ENCODE results near the gene IQSEC1.

IQSEC1 gene

GRCh38 chr3:13009132-13009945, 63.9 kb downstream of the IQSEC1 start:
- DNase-seq (ENCODE audit: low read depth): no peak
- H3K4me3 ChIP-seq (ENCODE audit: low read length): no peak overlapping the region
- TF ChIP-seq, protein P1, sequence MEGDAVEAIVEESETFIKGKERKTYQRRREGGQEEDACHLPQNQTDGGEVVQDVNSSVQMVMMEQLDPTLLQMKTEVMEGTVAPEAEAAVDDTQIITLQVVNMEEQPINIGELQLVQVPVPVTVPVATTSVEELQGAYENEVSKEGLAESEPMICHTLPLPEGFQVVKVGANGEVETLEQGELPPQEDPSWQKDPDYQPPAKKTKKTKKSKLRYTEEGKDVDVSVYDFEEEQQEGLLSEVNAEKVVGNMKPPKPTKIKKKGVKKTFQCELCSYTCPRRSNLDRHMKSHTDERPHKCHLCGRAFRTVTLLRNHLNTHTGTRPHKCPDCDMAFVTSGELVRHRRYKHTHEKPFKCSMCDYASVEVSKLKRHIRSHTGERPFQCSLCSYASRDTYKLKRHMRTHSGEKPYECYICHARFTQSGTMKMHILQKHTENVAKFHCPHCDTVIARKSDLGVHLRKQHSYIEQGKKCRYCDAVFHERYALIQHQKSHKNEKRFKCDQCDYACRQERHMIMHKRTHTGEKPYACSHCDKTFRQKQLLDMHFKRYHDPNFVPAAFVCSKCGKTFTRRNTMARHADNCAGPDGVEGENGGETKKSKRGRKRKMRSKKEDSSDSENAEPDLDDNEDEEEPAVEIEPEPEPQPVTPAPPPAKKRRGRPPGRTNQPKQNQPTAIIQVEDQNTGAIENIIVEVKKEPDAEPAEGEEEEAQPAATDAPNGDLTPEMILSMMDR (conservative IDR thresholded peaks at IDR 0.05; ENCODE audit: low read depth, low read length): no peak

DNA sequence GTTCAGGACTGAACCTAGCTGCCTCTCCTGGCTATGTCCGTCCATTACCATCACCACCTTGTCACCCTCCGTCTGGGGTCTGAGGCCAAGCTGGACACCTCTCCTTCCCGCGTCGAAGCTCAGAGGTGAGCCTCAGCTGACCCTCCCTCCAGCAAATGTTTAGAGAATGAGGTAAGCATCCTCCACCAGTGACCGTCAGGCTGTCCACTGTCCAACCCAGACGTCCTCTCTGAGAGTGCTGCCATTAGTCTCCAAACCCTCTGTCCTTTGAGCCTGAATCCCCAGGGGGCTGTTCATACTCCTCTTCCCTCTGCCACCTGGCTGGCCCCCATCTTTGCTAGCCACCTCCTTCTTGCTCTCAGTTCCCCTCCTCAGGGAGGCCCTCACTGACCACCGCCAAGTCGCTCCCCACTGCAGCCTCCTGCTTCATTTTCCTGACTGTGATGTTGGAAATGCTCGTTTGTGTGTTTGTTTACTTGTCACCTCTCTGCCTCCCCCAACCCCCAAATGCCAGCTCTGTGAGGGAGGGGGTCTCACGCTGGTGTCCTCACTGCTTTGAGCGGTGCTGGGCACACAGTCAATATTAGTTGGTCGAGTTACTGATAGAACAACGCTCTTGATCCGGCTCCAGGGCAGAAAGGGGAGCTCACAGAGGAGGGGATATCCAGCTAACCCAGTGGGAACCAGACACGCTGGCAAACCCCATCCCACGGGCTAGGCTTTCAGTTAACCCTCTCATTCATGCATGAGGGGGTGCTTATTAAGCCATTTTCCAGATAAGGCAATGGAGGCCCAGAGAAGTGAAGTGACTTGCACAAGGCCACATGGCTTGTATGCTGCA, 64.9 kb downstream of the IQSEC1 start:
- H3K4me3 ChIP-seq (ENCODE audit: low read length): no peak overlapping the region
- DNase-seq (ENCODE audit: low read depth): no peak
- TF ChIP-seq, protein P1 (conservative IDR thresholded peaks at IDR 0.05; ENCODE audit: low read depth, low read length): no peak

DNA sequence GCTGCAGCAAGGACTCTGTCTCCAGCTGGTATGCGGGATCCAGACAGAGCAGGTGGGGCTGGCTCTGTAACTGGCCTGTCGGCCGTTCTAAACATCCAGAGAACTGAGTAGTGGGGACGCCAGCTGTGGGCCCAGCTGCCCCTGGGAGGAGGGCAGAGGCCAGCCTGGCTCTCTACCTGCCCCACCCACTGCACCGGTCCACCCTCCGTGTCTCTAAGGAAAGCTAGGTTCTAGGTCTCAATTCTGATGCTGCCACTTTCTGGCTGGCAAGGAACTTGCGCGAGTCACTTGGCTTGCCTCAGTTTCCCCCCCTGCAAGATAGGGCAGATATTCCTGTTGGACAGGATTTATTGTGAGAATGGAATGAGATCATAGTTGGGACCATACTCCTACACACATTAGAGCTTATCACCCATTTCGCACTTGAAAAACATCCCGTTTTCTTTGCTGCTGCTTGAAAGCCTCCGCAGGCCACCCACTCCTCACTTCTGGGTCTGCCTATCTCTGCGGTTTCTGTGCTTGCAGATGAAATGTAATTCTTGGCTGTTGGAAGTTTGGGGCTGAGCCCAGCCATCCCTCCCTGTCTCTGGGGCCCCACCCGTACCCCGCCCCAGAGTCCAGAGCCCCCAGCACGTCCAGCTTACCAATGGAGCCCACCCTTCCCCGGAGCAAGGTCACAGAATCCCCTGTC, 65.8 kb downstream of the IQSEC1 start:
- TF ChIP-seq, protein P1 (conservative IDR thresholded peaks at IDR 0.05; ENCODE audit: low read depth, low read length): no peak
- H3K4me3 ChIP-seq (ENCODE audit: low read length): no peak overlapping the region
- no peak for DNase-seq (ENCODE audit: low read depth)

GRCh38 chr3:13006216-13006990, 66.8 kb downstream of the IQSEC1 start:
- no peak overlapping the region for H3K4me3 ChIP-seq (ENCODE audit: low read length)
- TF ChIP-seq, protein P1 (conservative IDR thresholded peaks at IDR 0.05; ENCODE audit: low read depth, low read length): no peak
- DNase-seq (ENCODE audit: low read depth): no peak

DNA sequence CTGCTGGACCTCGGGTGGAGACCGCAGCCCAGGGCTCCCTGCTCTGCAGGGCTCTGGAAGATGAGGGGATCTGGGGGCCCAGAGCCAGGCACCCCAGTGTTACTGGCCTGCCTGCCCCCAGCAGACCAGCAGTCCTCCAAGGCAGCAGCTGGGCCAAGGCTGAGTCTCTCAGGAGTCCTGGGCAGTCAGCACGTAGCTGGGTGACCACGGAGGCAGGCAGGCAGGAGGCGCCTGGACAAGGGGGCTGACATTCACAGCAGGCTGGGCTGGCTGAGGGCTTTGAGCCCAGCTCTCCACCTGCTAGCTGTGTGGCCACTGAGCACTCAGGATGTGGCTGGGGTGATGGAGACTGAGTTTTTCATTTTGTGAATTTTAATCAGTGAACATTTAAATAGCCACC, 67.9 kb downstream of the IQSEC1 start:
- no peak for DNase-seq (ENCODE audit: low read depth)
- TF ChIP-seq, protein P1 (conservative IDR thresholded peaks at IDR 0.05; ENCODE audit: low read depth, low read length): no peak
- no peak overlapping the region for H3K4me3 ChIP-seq (ENCODE audit: low read length)

DNA sequence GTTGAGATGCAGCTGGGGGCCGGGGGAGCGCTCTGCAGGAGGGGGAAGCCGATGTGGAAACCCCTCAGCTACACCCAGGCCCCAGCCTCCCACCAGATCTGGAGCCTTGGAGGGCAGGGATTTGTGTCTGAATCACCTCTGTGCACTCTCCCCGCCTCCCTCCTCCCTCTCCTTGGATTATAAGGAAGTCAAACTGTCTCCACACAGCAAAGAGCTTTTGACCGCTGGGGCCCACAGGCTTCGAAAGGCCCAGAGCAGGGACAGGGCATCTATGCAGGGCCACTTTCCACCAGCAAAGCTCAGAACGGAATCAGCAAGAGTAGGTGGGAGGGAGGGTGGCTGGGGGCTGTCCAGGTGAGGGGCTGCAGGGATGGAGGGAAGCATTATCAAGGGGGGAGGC, 68.9 kb downstream of the IQSEC1 start:
- DNase-seq (ENCODE audit: low read depth): no peak
- no peak overlapping the region for H3K4me3 ChIP-seq (ENCODE audit: low read length)
- TF ChIP-seq, protein P1 (conservative IDR thresholded peaks at IDR 0.05; ENCODE audit: low read depth, low read length): no peak
